Peyer's patch (tissue), 4 donors: Measurements from ENCODE around the gene MDFIC.

Source experiments
- CTCF ChIP-seq, 6 experiments: fragments of 450-650 bp in 4 of 6; fragments of 200-600 bp in 2 of 6; sonication (generic) in 1 of 6; IDR thresholded peaks; one replicate each; pipeline ENCODE4 v1.5.1; 2017 to 2019; ENCODE audit warnings: antibody characterized with exemption in 6 of 6, mild to moderate bottlenecking in 3 of 6, moderate library complexity in 1 of 6
- POLR2A ChIP-seq, 2 donors: fragments of 450-650 bp; IDR thresholded peaks; one replicate each; pipeline ENCODE4 v1.5.1; 2017; ENCODE audit warnings: antibody characterized with exemption in 2 of 2, mild to moderate bottlenecking in 2 of 2, moderate library complexity in 2 of 2

GRCh38 chr7:114931656-114932011 lies 9.7 kb downstream of the MDFIC start:
- TF ChIP-seq CTCF (IDR thresholded peaks at IDR 0.05) (no peak), POLR2A (IDR thresholded peaks at IDR 0.05) (no peak)
